Endothelial cell (in vitro differentiated cells): Measurements from ENCODE around the gene NBPF9. TPM values are rescaled to one million over a fixed set of nuclear protein-coding genes. Genes with fewer than 3 reads are reported as not detected.
"Not testable (repeated sequence)": the region's sequence is repeated elsewhere in the genome, so short reads cannot be mapped to it uniquely, and the experiment has no call there.

Experiments used
- DNase-seq: peaks from one replicate; pipeline ENCODE4 v3.0.0; 2021; ENCODE audit warnings: low spot score
- H3K27ac Mint-ChIP-seq: one replicate; pipeline ENCODE4 v1.8.0; 2021; ENCODE audit warnings: mixed read lengths, inconsistent platforms; ENCODE audit not compliant: unreplicated experiment
- H3K27me3 Mint-ChIP-seq: one replicate; pipeline ENCODE4 v1.8.0; 2021; ENCODE audit warnings: mild to moderate bottlenecking, moderate library complexity, mixed read lengths, inconsistent platforms; ENCODE audit not compliant: unreplicated experiment
- H3K36me3 Mint-ChIP-seq: one replicate; pipeline ENCODE4 v1.8.0; 2021; ENCODE audit warnings: mild to moderate bottlenecking, low read depth, mixed read lengths, inconsistent platforms; ENCODE audit not compliant: unreplicated experiment
- H3K4me1 Mint-ChIP-seq: one replicate; pipeline ENCODE4 v1.8.0; 2021; ENCODE audit warnings: mild to moderate bottlenecking, mixed read lengths, inconsistent platforms; ENCODE audit not compliant: unreplicated experiment
- H3K4me3 Mint-ChIP-seq: one replicate; pipeline ENCODE4 v1.8.0; 2021; ENCODE audit warnings: mild to moderate bottlenecking, mixed read lengths, inconsistent platforms; ENCODE audit not compliant: unreplicated experiment
- H3K9me3 Mint-ChIP-seq: one replicate; pipeline ENCODE4 v1.8.0; 2021; ENCODE audit warnings: mixed read lengths, inconsistent platforms; ENCODE audit not compliant: unreplicated experiment
- total RNA-seq: library from RNA; stranded (reverse); fragmentation: NEBNext Ultra II Directional; extraction: Animal tissue kit (Norgen Biotek cat#: 25700); gene quantifications from one replicate; pipeline ENCODE4 v1.2.1, GENCODE V29; 2021; ENCODE audit not compliant: unreplicated experiment
- TF ChIP-seq, protein P1 (sequence below): fragments of 200-600 bp; sonication (generic); IDR thresholded peaks from one replicate; pipeline ENCODE4 v1.5.0; 2021; ENCODE audit warnings: antibody characterized with exemption; ENCODE audit not compliant: unreplicated experiment

Gene NBPF9
- total RNA-seq, 1 donor from 2014 or later: 31.6 TPM

DNA sequence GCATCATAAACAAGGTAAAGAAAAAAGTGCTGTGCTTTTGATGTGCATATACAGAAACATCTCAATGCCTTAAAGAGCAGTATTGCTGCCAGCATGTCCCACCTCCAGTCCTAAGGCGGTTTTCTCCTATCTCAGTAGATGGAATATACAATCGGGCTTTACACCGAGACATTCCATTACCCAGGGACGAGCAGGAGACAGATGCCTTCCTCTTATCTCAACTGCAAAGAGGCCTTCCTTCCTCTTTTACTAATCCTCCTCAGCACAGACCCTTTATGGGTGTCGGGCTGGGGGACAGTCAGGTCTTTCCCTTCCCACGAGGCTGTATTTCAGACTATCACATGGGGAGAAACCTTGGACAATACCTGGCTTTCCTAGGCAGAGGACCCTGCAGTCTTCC lies 10.2 kb downstream of the NBPF9 start:
- H3K27ac Mint-ChIP-seq, H3K4me3 Mint-ChIP-seq, H3K9me3 Mint-ChIP-seq, H3K27me3 Mint-ChIP-seq, DNase-seq, H3K36me3 Mint-ChIP-seq, H3K4me1 Mint-ChIP-seq: not testable (repeated sequence)

DNA sequence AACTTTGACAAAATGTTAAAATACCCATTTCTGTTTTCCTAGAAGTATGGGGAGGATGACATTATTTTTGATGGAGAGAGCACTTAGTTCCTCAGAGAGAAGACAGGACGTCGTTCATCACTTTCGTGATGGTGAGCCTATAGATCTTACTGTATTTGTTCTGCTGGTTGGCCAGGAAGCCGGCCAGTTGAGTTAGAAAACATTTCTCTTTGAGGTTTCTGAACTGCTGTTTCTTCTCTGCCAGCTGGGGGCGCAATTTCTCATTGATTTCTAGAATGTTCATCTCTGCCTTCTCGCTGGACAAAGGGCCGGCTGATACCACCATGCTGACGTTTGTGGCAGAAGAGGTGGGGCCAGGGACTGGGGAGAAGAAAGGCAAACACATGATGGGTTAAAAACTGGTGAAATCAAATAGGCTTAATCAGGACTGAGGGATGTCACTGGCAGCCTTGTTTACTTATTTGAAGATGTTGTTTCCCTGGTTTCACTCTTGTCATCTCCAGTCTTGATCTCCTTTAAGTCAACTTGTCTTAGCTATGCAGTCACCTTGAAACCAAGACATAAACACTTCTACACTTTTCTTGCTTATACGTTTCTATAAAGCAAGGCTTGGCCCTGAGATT lies 27.7 kb downstream of the NBPF9 start:
- TF ChIP-seq, protein P1, sequence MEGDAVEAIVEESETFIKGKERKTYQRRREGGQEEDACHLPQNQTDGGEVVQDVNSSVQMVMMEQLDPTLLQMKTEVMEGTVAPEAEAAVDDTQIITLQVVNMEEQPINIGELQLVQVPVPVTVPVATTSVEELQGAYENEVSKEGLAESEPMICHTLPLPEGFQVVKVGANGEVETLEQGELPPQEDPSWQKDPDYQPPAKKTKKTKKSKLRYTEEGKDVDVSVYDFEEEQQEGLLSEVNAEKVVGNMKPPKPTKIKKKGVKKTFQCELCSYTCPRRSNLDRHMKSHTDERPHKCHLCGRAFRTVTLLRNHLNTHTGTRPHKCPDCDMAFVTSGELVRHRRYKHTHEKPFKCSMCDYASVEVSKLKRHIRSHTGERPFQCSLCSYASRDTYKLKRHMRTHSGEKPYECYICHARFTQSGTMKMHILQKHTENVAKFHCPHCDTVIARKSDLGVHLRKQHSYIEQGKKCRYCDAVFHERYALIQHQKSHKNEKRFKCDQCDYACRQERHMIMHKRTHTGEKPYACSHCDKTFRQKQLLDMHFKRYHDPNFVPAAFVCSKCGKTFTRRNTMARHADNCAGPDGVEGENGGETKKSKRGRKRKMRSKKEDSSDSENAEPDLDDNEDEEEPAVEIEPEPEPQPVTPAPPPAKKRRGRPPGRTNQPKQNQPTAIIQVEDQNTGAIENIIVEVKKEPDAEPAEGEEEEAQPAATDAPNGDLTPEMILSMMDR: peak; percentile 40
- H3K36me3 Mint-ChIP-seq, H3K27me3 Mint-ChIP-seq, DNase-seq, H3K9me3 Mint-ChIP-seq, H3K27ac Mint-ChIP-seq, H3K4me3 Mint-ChIP-seq, H3K4me1 Mint-ChIP-seq: not testable (repeated sequence)

DNA sequence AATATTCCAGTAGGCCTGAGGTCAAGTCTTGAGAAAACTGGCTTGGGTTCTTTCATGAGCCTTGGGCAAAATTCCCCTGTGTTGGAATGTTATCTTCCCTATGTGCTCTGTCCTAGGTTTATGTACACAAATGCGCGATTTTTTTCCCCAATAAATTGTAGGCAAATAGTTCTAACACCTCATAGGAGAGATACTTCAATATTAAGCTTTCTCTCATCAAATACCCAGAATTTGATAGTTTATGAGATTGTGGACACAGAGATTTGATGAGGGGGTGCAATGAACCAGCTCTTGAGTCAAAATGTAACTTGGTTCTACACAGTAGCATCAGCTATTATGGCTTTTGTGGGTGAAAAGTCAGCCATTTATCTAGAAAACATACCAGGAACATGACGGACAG lies 38.7 kb downstream of the NBPF9 start:
- not testable (repeated sequence) for H3K4me3 Mint-ChIP-seq

DNA sequence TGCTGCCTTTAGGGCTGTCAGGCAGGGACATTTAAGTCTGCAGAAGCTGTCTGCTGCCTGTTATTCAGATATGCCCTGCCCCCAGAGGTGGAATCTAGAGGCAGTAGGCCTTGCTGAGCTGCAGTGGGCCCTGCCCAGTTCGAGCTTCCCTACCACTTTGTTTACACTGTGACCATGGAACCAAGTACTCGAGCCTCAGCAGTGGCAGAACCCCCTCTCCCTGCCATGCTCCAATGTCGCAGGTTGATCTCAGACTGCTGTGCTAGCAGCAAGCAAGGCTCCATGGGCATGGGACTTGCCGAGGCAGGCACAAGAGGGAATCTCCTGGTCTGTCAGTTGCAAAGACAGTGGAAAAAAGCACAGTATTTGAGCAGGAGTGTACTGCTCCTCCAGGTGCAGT lies 60.3 kb downstream of the NBPF9 start:
- not testable (repeated sequence) for H3K27me3 Mint-ChIP-seq, H3K27ac Mint-ChIP-seq, H3K4me1 Mint-ChIP-seq, H3K4me3 Mint-ChIP-seq, H3K36me3 Mint-ChIP-seq, H3K9me3 Mint-ChIP-seq, DNase-seq

More for the DNA sequence above, 38.7 kb downstream of the NBPF9 start:
- not testable (repeated sequence) for H3K4me1 Mint-ChIP-seq, H3K9me3 Mint-ChIP-seq, H3K27me3 Mint-ChIP-seq, H3K27ac Mint-ChIP-seq, DNase-seq
- H3K36me3 Mint-ChIP-seq: peaks cover 13% of the 10 kb centered on the region

DNA sequence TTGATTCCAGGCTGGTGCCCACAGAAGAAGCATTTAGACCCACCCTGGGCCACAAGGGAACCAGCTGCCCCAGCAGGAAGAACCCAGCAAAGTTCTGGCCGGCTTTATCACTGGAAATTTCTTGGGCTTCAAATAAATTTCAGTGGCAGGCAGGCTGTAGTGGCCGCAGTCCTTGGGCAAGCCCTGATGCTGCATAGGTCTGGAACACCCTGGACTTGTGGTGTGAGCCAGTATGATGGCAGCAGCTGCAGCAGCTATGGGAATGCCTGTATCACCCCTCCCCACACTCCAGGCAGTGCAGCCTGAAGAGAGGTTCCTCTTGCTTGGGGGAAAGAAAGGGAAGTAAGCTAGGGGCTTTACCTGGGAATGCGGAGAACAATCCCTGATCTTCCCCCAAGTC lies 69.4 kb downstream of the NBPF9 start:
- not testable (repeated sequence) for H3K9me3 Mint-ChIP-seq

DNA sequence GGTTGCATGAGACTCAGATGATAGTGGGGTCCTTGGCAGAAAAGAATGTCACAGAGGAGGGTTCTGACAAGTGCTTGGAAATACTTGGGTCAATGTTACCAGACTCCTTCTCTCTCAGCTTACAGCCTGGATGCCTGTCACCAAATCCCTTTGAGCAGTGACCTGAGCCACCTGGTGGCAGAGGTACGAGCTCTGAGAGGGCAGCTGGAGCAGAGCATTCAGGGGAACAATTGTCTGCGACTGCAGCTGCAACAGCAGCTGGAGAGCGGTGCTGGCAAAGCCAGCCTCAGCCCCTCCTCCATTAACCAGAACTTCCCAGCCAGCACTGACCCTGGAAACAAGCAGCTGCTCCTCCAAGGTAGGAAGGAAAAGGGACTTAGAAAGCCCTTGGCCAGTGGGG lies 79.0 kb downstream of the NBPF9 start:
- not testable (repeated sequence) for H3K27ac Mint-ChIP-seq, H3K9me3 Mint-ChIP-seq, H3K36me3 Mint-ChIP-seq, H3K27me3 Mint-ChIP-seq, H3K4me3 Mint-ChIP-seq, H3K4me1 Mint-ChIP-seq, DNase-seq

More for the DNA sequence above, 69.4 kb downstream of the NBPF9 start:
- not testable (repeated sequence) for H3K4me3 Mint-ChIP-seq, H3K36me3 Mint-ChIP-seq, DNase-seq, H3K27ac Mint-ChIP-seq, H3K27me3 Mint-ChIP-seq, H3K4me1 Mint-ChIP-seq

DNA sequence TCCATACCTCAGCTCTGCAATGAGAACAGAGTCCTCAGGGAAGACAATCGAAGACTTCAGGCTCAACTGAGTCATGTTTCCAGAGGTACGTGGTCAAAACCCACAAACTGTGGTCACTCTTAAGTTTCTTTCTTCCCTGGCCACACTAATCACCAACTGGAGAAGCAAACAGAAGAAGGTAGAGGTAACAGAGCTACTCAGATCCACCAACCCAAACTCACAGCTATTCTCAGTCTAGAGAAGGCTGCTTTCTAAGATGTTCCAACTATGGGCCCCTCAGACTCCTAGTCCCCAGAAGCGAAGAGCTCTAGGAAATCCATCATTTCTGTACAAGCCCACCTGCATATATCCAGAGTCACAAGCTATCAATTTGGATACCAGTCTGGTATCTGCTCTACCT lies 84.8 kb downstream of the NBPF9 start:
- not testable (repeated sequence) for H3K4me1 Mint-ChIP-seq, DNase-seq, H3K9me3 Mint-ChIP-seq, H3K4me3 Mint-ChIP-seq, H3K27ac Mint-ChIP-seq, H3K36me3 Mint-ChIP-seq, H3K27me3 Mint-ChIP-seq

DNA sequence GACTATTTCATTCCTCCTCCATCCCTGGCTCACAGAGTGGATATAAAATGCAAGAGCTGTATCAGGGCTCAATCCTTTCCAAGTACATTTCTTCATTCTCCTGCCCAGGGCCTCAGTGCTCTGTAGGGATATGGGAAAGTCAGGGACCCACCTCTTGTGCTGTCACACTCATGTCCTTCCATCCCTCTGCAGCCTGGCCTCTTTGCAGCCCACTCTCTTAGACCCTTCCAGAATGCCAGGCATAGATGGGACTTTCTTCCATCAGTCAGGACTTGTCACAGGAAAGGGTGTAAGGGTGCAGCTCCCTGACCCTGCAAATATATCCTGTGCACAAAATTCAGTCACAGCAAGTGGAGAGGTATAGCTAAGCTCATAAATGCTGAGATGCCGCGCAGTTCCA lies 86.7 kb downstream of the NBPF9 start:
- not testable (repeated sequence) for H3K4me3 Mint-ChIP-seq, H3K9me3 Mint-ChIP-seq, H3K27me3 Mint-ChIP-seq, H3K4me1 Mint-ChIP-seq, H3K27ac Mint-ChIP-seq, DNase-seq, H3K36me3 Mint-ChIP-seq

DNA sequence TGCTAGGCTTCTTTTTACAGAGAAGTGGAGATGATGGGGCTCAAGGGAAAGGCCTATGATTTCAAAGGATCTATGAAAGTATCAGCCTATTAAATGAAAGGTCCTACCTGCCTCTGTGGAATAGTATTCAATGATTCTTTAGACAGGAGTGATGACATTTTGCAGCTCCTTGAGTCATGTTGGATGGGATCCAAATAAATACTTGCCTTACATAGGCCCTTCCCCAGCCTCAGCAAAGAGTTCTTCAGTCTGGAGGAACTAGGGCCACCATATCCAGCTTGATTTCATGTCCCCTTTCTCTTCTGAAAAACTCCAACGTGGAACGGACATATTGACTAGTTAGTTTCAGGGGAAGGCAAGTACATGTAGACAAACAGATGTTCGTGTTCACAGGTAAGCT lies 87.8 kb downstream of the NBPF9 start:
- not testable (repeated sequence) for H3K4me3 Mint-ChIP-seq, H3K27ac Mint-ChIP-seq, DNase-seq

DNA sequence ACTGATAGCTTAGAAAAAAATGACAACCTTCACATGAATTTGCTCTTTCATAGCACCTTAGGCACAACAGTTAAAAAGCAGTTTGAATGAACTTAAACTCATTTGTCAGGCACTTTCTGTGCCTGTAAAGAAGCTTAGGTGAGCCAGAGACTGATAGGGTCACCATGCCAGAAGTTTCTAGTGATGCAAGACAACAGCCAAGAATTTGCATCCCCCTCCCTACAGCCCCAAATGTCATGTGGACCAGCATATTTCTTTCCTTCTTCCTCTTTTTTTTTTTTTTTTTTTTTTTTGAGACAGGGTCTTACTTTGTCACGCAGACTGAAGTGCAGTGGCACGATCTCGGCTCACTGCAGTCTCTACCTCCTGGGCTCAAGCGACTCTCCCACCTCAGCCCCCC lies 89.8 kb downstream of the NBPF9 start:
- not testable (repeated sequence) for H3K4me3 Mint-ChIP-seq, H3K9me3 Mint-ChIP-seq, H3K27ac Mint-ChIP-seq, H3K27me3 Mint-ChIP-seq, H3K4me1 Mint-ChIP-seq, H3K36me3 Mint-ChIP-seq, DNase-seq

More for the DNA sequence above, 87.8 kb downstream of the NBPF9 start:
- not testable (repeated sequence) for H3K9me3 Mint-ChIP-seq, H3K4me1 Mint-ChIP-seq, H3K27me3 Mint-ChIP-seq, H3K36me3 Mint-ChIP-seq

DNA sequence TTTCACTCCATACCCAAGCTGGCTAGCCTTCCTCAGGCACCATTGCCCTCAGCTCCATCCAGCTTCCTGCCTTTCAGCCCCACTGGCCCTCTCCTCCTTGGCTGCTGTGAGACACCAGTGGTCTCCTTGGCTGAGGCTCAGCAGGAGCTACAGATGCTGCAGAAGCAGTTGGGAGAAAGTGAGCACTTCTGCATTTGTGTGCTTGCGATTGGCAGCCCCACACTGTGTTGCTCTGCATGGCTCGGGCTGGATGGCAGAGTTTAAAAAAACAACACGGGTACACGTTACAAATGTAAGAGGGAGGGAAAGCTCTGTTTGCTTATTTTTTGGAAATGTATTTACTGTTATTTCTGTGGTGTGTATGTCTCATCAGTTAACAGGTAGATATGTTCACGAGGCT lies 90.8 kb downstream of the NBPF9 start:
- not testable (repeated sequence) for H3K4me1 Mint-ChIP-seq, H3K36me3 Mint-ChIP-seq, H3K4me3 Mint-ChIP-seq, H3K27ac Mint-ChIP-seq, DNase-seq, H3K9me3 Mint-ChIP-seq, H3K27me3 Mint-ChIP-seq

DNA sequence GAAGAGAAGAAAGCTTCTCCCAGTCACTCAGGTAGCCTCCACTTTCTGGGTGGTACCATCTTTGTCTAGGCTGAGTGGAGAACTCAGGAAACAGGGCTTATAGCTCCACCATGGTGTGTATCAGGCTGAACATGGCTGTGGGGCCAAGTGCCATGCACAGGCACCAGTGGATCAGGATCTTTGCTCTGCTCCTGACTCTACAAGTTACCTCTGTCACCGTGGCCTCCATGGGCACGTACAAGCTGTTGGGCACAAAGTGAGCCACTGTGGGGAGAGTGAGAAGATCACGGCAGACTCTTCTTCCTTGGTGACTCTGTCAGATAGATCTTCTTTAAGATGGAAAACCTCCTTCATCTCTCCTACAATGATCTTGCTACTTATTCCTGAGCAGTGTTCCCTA lies 93.6 kb downstream of the NBPF9 start:
- not testable (repeated sequence) for H3K9me3 Mint-ChIP-seq, DNase-seq, H3K36me3 Mint-ChIP-seq, H3K4me3 Mint-ChIP-seq, H3K27ac Mint-ChIP-seq, H3K4me1 Mint-ChIP-seq, H3K27me3 Mint-ChIP-seq
